ENCODE measurements around the gene SMIM45.

The SMIM45 gene

GRCh38 chr22:41974691-41975290, 22.8 kb downstream of the SMIM45 start:
- peaks cover 29% of the 10 kb centered on the region for H3K79me2 ChIP-seq (replicated peaks; ENCODE audit: insufficient read depth, low read length)
- no peaks in the 10 kb centered on the region for H3K27me3 ChIP-seq (ENCODE audit: insufficient read depth, low read depth, low read length)
- no peaks in the 10 kb centered on the region for H3K9me3 ChIP-seq (ENCODE audit: low read length)
- no peaks in the 10 kb centered on the region for H3F3A ChIP-seq (ENCODE audit: insufficient read depth, low read length, poor library complexity, severe bottlenecking)
- H3K27ac ChIP-seq (ENCODE audit: low read length), result no peak overlapping the region
- H3K36me3 ChIP-seq (ENCODE audit: insufficient read depth, low read length), result no peaks in the 10 kb centered on the region
- H3K9me2 ChIP-seq (ENCODE audit: insufficient read depth, low read length), result no peaks in the 10 kb centered on the region
- no peak overlapping the region for H3K4me2 ChIP-seq (ENCODE audit: low read length)
- no peak overlapping the region for H2AFZ ChIP-seq (ENCODE audit: low read depth, low read length)
- no peak overlapping the region for H3K4me3 ChIP-seq (ENCODE audit: low read length)
- TF ChIP-seq EP300 (conservative IDR thresholded peaks at IDR 0.05; ENCODE audit: poor library complexity, severe bottlenecking), result no peak
- no peak for TF ChIP-seq POLR2AphosphoS5 (IDR thresholded peaks at IDR 0.05)
- TF ChIP-seq CTCF (IDR thresholded peaks at IDR 0.05; ENCODE audit: poor library complexity, severe bottlenecking), result no peak
- TF ChIP-seq EZH2 (IDR thresholded peaks at IDR 0.05; ENCODE audit: borderline replicate concordance, insufficient read depth, low read length, poor library complexity, severe bottlenecking), result no peak
- no peak for TF ChIP-seq MXI1 (conservative IDR thresholded peaks at IDR 0.05; ENCODE audit: poor library complexity, severe bottlenecking)
- peaks cover 3% of the 10 kb centered on the region for H4K20me1 ChIP-seq (ENCODE audit: insufficient read depth)
- H3K9ac ChIP-seq (ENCODE audit: low read length), result no peak overlapping the region

GRCh38 chr22:41975299-41976069, 23.5 kb downstream of the SMIM45 start:
- no peak for TF ChIP-seq MXI1 (conservative IDR thresholded peaks at IDR 0.05; ENCODE audit: poor library complexity, severe bottlenecking)
- TF ChIP-seq RAD21 (conservative IDR thresholded peaks at IDR 0.05), result no peak
- TF ChIP-seq SMC3 (conservative IDR thresholded peaks at IDR 0.05; ENCODE audit: poor library complexity), result no peak
- TF ChIP-seq REST (IDR thresholded peaks at IDR 0.05; ENCODE audit: borderline replicate concordance), result no peak
- no peak for TF ChIP-seq POLR2AphosphoS5 (IDR thresholded peaks at IDR 0.05)
- no peak for TF ChIP-seq CTCF (IDR thresholded peaks at IDR 0.05; ENCODE audit: poor library complexity, severe bottlenecking)
- TF ChIP-seq EP300 (conservative IDR thresholded peaks at IDR 0.05; ENCODE audit: poor library complexity, severe bottlenecking), result no peak
- TF ChIP-seq EZH2 (IDR thresholded peaks at IDR 0.05; ENCODE audit: borderline replicate concordance, insufficient read depth, low read length, poor library complexity, severe bottlenecking), result no peak
- no peak for TF ChIP-seq TAF1 (IDR thresholded peaks at IDR 0.05; ENCODE audit: low read depth)
- no peaks in the 10 kb centered on the region for H3K27me3 ChIP-seq (ENCODE audit: insufficient read depth, low read depth, low read length)
- no peaks in the 10 kb centered on the region for H3K9me3 ChIP-seq (ENCODE audit: low read length)
- peaks cover 3% of the 10 kb centered on the region for H4K20me1 ChIP-seq (ENCODE audit: insufficient read depth)
- no peaks in the 10 kb centered on the region for H3K9me2 ChIP-seq (ENCODE audit: insufficient read depth, low read length)
- peak overlapping the region; percentile 67 for H3K27ac ChIP-seq (ENCODE audit: low read length)
- H3K79me2 ChIP-seq (replicated peaks; ENCODE audit: insufficient read depth, low read length), result peaks cover 35% of the 10 kb centered on the region
- H3K9ac ChIP-seq (ENCODE audit: low read length), result peak overlapping the region; percentile 82
- no peaks in the 10 kb centered on the region for H3F3A ChIP-seq (ENCODE audit: insufficient read depth, low read length, poor library complexity, severe bottlenecking)
- H3K4me3 ChIP-seq (ENCODE audit: low read length), result peak overlapping the region; percentile 75
- no peaks in the 10 kb centered on the region for H3K36me3 ChIP-seq (ENCODE audit: insufficient read depth, low read length)
- H3K4me2 ChIP-seq (ENCODE audit: low read length), result peak overlapping the region; percentile 62
- no peak overlapping the region for H2AFZ ChIP-seq (ENCODE audit: low read depth, low read length)

Data from neural cell (in vitro differentiated cells).